K562 (cell line): ENCODE results near the gene CRLF1. TPM values are rescaled to one million over a fixed set of nuclear protein-coding genes. Genes with fewer than 3 reads are reported as not detected.
A peak's percentile ranks its signal among the peaks of the same experiment; 100 is the strongest.

Experiments
- ATAC-seq: fragments of 200-7000 bp; cut with Tn5 transposase; 3 replicates; pipeline ENCODE4 v1.9.1; 2020; ENCODE audit warnings: moderate library complexity
- Bru-seq: library from RNA; stranded (reverse); fragments of 400-500 nt; gene quantifications from one replicate; lab custom pipeline; 2021; lab: Mats Ljungman, UMichigan
- BruChase-seq, 2 experiments: library from RNA; stranded (reverse); fragments of 400-500 nt; gene quantifications; one replicate each; lab custom pipeline; 2021; lab: Mats Ljungman, UMichigan
- BruUV-seq: library from RNA; stranded (reverse); fragments of 400-500 nt; replicated peaks from 2 replicates; lab custom pipeline; 2021; lab: Mats Ljungman, UMichigan
- CTCF ChIA-PET: fragments of 300-600 bp; formaldehyde crosslinking; extraction: SDS; loops from one replicate; lab custom pipeline; 2021; ENCODE audit warnings: low intra/inter-chr PET ratio; lab: Yijun Ruan, JAX
- POLR2A ChIA-PET: fragments of 300-600, 350-650 bp; sonication (Branson Sonifier 250); formaldehyde crosslinking; extraction: SDS; loops from one replicate; lab custom pipeline; 2021; ENCODE audit warnings: antibody characterized with exemption, inconsistent platforms; lab: Yijun Ruan, JAX
- DNase-seq, 4 experiments: peaks; one replicate each; pipeline versions ENCODE4 v3.0.0 to v3.0.0-alpha.2; 2011 to 2018; ENCODE audit warnings: low spot score in 3 of 4, mixed read lengths in 3 of 4; ENCODE audit errors: extremely low read depth in 1 of 4
- FAIRE-seq: peaks from 2 replicates; lab custom pipeline; 2011; peaks lifted over from hg19 to GRCh38; lab: Jason Lieb, UNC
- H2AFZ ChIP-seq: 2 replicates; pipeline ENCODE4 v1.6.0; 2011; ENCODE audit warnings: low read depth, low read length, control low read depth, inconsistent platforms
- H3K27ac ChIP-seq: fragments of 200-600 bp; 3 replicates; pipeline ENCODE4 v1.8.0; 2011; ENCODE audit warnings: low read depth, mild to moderate bottlenecking, control low read depth, inconsistent platforms, low read length, moderate library complexity, mixed read lengths; ENCODE audit errors: extremely low read depth
- H3K27me3 ChIP-seq, 2 experiments: fragments of 300-600 bp in 1 of 2; 2 replicates in 1 of 2; 3 replicates in 1 of 2; pipeline versions ENCODE4 v1.6.0 to v1.8.0; 2011; ENCODE audit warnings: inconsistent platforms in 2 of 2, low read length in 2 of 2, mild to moderate bottlenecking in 1 of 2, mixed read lengths in 1 of 2, moderate library complexity in 1 of 2; ENCODE audit not compliant: control insufficient read depth in 2 of 2, insufficient read depth in 2 of 2
- H3K36me3 ChIP-seq: fragments of 300-600 bp; 3 replicates; pipeline ENCODE4 v1.8.0; 2011; ENCODE audit warnings: mild to moderate bottlenecking, low read length, inconsistent platforms; ENCODE audit not compliant: control insufficient read depth, insufficient read depth
- H3K4me1 ChIP-seq, 2 experiments: fragments of 200-600 bp in 1 of 2; replicated peaks in 1 of 2; 2 replicates in 1 of 2; 3 replicates in 1 of 2; pipeline versions ENCODE4 v1.5.1 to v1.8.0; 2011; ENCODE audit warnings: inconsistent platforms in 2 of 2, low read length in 2 of 2, mild to moderate bottlenecking in 1 of 2, mixed read lengths in 1 of 2, moderate library complexity in 1 of 2; ENCODE audit not compliant: control insufficient read depth in 2 of 2, insufficient read depth in 2 of 2
- H3K4me2 ChIP-seq: 2 replicates; pipeline ENCODE4 v1.6.1; 2011; ENCODE audit warnings: low read length, control low read depth, inconsistent platforms, mixed read lengths; ENCODE audit not compliant: insufficient read depth
- H3K4me3 ChIP-seq: fragments of 200-600 bp; sonication (generic), shearing (Covaris generic); 2 replicates; pipeline ENCODE4 v1.5.1; 2016; ENCODE audit warnings: control low read depth, inconsistent platforms
- H3K79me2 ChIP-seq: fragments of 200-600 bp; 3 replicates; pipeline ENCODE4 v1.8.0; 2011; ENCODE audit warnings: low read length, inconsistent platforms; ENCODE audit not compliant: control insufficient read depth, insufficient read depth
- H3K9ac ChIP-seq, 2 experiments: 2 replicates each; pipeline versions ENCODE4 v1.6.0 to v1.6.1; 2011; ENCODE audit warnings: low read depth in 2 of 2, low read length in 2 of 2, control low read depth in 1 of 2, inconsistent platforms in 1 of 2, mild to moderate bottlenecking in 1 of 2, mixed read lengths in 1 of 2; ENCODE audit not compliant: insufficient read depth in 1 of 2
- H3K9me1 ChIP-seq: one replicate; pipeline ENCODE4 v1.6.0; 2011; ENCODE audit warnings: inconsistent platforms, mild to moderate bottlenecking, low read length, moderate library complexity; ENCODE audit not compliant: control insufficient read depth, insufficient read depth
- H3K9me3 ChIP-seq: replicated peaks from 2 replicates; pipeline ENCODE4 v1.5.1; 2011; ENCODE audit warnings: low read depth, low read length, inconsistent platforms; ENCODE audit not compliant: control insufficient read depth, insufficient read depth
- H4K20me1 ChIP-seq: replicated peaks from 2 replicates; pipeline ENCODE4 v1.6.1; 2011; ENCODE audit warnings: low read length, inconsistent platforms, mixed read lengths; ENCODE audit not compliant: control insufficient read depth, insufficient read depth
- BRF1 ChIP-seq: IDR thresholded peaks from 3 replicates; pipeline ENCODE4 v1.6.1; 2011; ENCODE audit warnings: borderline replicate concordance, mild to moderate bottlenecking; ENCODE audit not compliant: insufficient read length; ENCODE audit errors: extremely low read depth
- STAT5A ChIP-seq: IDR thresholded peaks from 2 replicates; pipeline ENCODE4 v1.6.1; 2012; ENCODE audit warnings: low read length, inconsistent platforms, borderline replicate concordance
- VEZF1 ChIP-seq: fragments of 200-800 bp; sonication (Bioruptor generic); IDR thresholded peaks from 2 replicates; pipeline ENCODE4 v1.6.1; 2017; ENCODE audit warnings: missing genetic modification characterization, missing compliant biosample characterization
- WGBS: fragments of 100-300 bp; shearing (Covaris generic); methylation state at CpG from one replicate; pipeline ENCODE4 v1.1.6; 2016; ENCODE audit warnings: low coverage, mixed read lengths; ENCODE audit not compliant: insufficient coverage; ENCODE audit errors: missing lambda C conversion rate; 5-methylcytosine and 5-hydroxymethylcytosine counted together
- in situ Hi-C: fragments of 300-500 bp; cut with MboI; formaldehyde crosslinking; loops from 4 replicates; pipeline ENCODE4 v1.15.0; 2018; ENCODE audit warnings: inconsistent platforms, mixed read lengths
- intact Hi-C: fragments of 100-400 bp; cut with micrococcal nuclease; formaldehyde crosslinking; loops from 2 replicates; pipeline ENCODE4 v1.14.2; 2022
- long read RNA-seq, 3 experiments: library from polyadenylated mRNA in 2 of 3; library from RNA in 1 of 3; unstranded in 2 of 3; stranded (forward) in 1 of 3; transcript quantifications; one replicate each; pipeline ENCODE4 v2.0.0, GENCODE V29; 2019 to 2022
- polyA minus RNA-seq, 3 experiments: library from RNA; depleted of rRNA, polyadenylated mRNA; stranded (reverse); fragments of >200 nt; gene quantifications; 2 replicates each; pipeline ENCODE4 v1.2.3, GENCODE V29; 2011
- polyA plus RNA-seq, 8 experiments: library from polyadenylated mRNA; depleted of rRNA in 4 of 8; stranded (reverse) in 5 of 8; unstranded in 3 of 8; fragments of >200 nt; fragmentation: Nextera tagmentation in 2 of 8; fragmentation: Illumina TruSeq in 1 of 8; extraction: Ambion mirVana in 2 of 8; extraction: Trizol in 1 of 8; gene quantifications; 2 replicates each; pipeline versions ENCODE4 v1.2.1 to v1.2.3, GENCODE V29; 2011 to 2014; ENCODE audit warnings: inconsistent platforms in 1 of 8, missing spikeins in 1 of 8
- total RNA-seq, 7 experiments: library from RNA; depleted of rRNA in 6 of 7; stranded (reverse); fragments of >200 nt in 6 of 7; fragmentation: Illumina TruSeq in 2 of 7; extraction: Trizol in 2 of 7; gene quantifications; 2 replicates each; pipeline versions ENCODE4 v1.2.1 to v1.2.3, GENCODE V29; 2011 to 2021; ENCODE audit warnings: low replicate concordance in 1 of 7

Gene CRLF1
- 2.2 TPM in 1 of 2 replicates, not detected in the other for total RNA-seq (2011; cell fraction: chromatin; rRNA removed; ENCODE audit: low replicate concordance)
- total RNA-seq (2011; cell fraction: nucleolus; rRNA removed): 0.79 and 2.8 TPM in 2 replicates
- total RNA-seq (2011; cell fraction: nucleoplasm; rRNA removed): 1.1 and 1.8 TPM in 2 replicates
- total RNA-seq (2014; rRNA removed) (2.9 and 5.2 TPM in 2 replicates), total RNA-seq (2014; rRNA removed; fragmentation: Illumina TruSeq; extraction: Trizol) (0.98 and 1.1 TPM in 2 replicates), total RNA-seq (2015; rRNA removed; fragmentation: Illumina TruSeq; extraction: Trizol) (1.5 and 1.6 TPM in 2 replicates), total RNA-seq (2021) (3.3 and 5.6 TPM in 2 replicates), polyA plus RNA-seq (2011; rRNA removed) (0.85 and 2.3 TPM in 2 replicates), polyA plus RNA-seq (2014; fragmentation: Illumina TruSeq; extraction: Trizol) (0.90 and 1.2 TPM in 2 replicates), polyA plus RNA-seq (2014; fragmentation: Nextera tagmentation; extraction: Ambion mirVana) (1 to 10 TPM; 1.7 to 1.8 TPM), polyA plus RNA-seq (2014; rRNA removed) (3.6 and 3.9 TPM in 2 replicates), polyA minus RNA-seq (2011; rRNA and poly(A)+ RNA removed) (not detected in 2 replicates), Bru-seq, nascent RNA (percentile 32 among the genes with signal in this experiment), BruChase-seq, experiment 1, labeled RNA remaining after a 2-hour chase (percentile 19 among the genes with signal in this experiment), BruChase-seq, experiment 2, labeled RNA remaining after a 6-hour chase (percentile 17 among the genes with signal in this experiment)
- 1.8 and 1.9 TPM in 2 replicates for polyA plus RNA-seq (2011; cell fraction: cytosol; rRNA removed)
- 1.1 and 3.9 TPM in 2 replicates for polyA plus RNA-seq (2011; cell fraction: nucleus; rRNA removed)
- 3.7 and 4.7 TPM in 2 replicates for polyA plus RNA-seq (2012)
- polyA minus RNA-seq (2011; cell fraction: cytosol; rRNA and poly(A)+ RNA removed): 4.5 TPM in 1 of 2 replicates, not detected in the other
- polyA minus RNA-seq (2011; cell fraction: nucleus; rRNA and poly(A)+ RNA removed): 0.22 TPM in 1 of 2 replicates, not detected in the other
- long read RNA-seq, experiment 1, partial matches to known transcripts: 1 of 17 reads
- long read RNA-seq, experiment 1, other reads (novel, unspliced or antisense): 16 of 17 reads
- long read RNA-seq, experiment 2, partial matches to known transcripts: 1 of 5 reads
- long read RNA-seq, experiment 2, other reads (novel, unspliced or antisense): 4 of 5 reads
- long read RNA-seq, experiment 3, partial matches to known transcripts: 3 of 5 reads
- long read RNA-seq, experiment 3, other reads (novel, unspliced or antisense): 2 of 5 reads

GRCh38 chr19:18606281-18607225 is at the start of gene CRLF1:
Gene CRLF1, minus strand, starts transcription at chr19:18606799. Its CDS starts 143 bp downstream, at chr19:18606656.
- Histone ChIP-seq H2AFZ (no peak within 1 kb of the TSS), H3K4me2 (no peak within 1 kb of the TSS), H3K9ac (no peak within 1 kb of the TSS; a peak in 1 of 4 replicates), H3K9me3 (no peaks in the 10 kb centered on the region), H3K79me2 (no peaks in the 10 kb centered on the region), H3K36me3 (no peaks in the 10 kb centered on the region), H3K9me1 (no peaks in the 10 kb centered on the region), H3K4me1 (peaks cover 0 to 58% of the 10 kb centered on the region in 2 experiments; a peak in 2 of 5 replicates), H3K27me3 (peaks cover 38 to 64% of the 10 kb centered on the region in 2 experiments), H4K20me1 (peaks cover 25% of the 10 kb centered on the region), H3K4me3 (no peak within 1 kb of the TSS), H3K27ac (no peak within 1 kb of the TSS)
- intact Hi-C loops (no loop called here), in situ Hi-C loops (no loop called here)
- DNase-seq: peak in 3 of 4 experiments; percentile 44 to 78 (median 74)
- FAIRE-seq: no peak
- TF ChIP-seq BRF1 (no peak), VEZF1 (peak; percentile 37), STAT5A (no peak)
- CTCF ChIA-PET: no interaction called here
- POLR2A ChIA-PET: no interaction called here
- no peak for ATAC-seq
- WGBS: 1% methylated on average over 27 of the region's 116 CpGs
- BruUV-seq: no TSS peak
